BLaER1 treated with 17β-estradiol and CSF1 and Interleukin-3, amounts not matched to agents 10 nM and 100 nM (cell line): Measurements from ENCODE around the gene CALHM6.
A peak's percentile ranks its signal among the peaks of the same experiment; 100 is the strongest.

Source experiments
- H3K27ac ChIP-seq, 11 experiments: shearing (Covaris generic); formaldehyde crosslinking; 2 replicates each; pipeline ENCODE4 v1.8.1; 2022
- H3K27me3 ChIP-seq, 11 experiments: shearing (Covaris generic); formaldehyde crosslinking; 2 replicates each; pipeline ENCODE4 v1.8.1; 2022
- H3K36me3 ChIP-seq, 11 experiments: shearing (Covaris generic); formaldehyde crosslinking; 2 replicates each; pipeline ENCODE4 v1.8.1; 2022
- H3K4me1 ChIP-seq, 10 experiments: shearing (Covaris generic); formaldehyde crosslinking; 2 replicates each; pipeline ENCODE4 v1.8.1; 2022
- H3K4me2 ChIP-seq, 11 experiments: shearing (Covaris generic); formaldehyde crosslinking; 2 replicates each; pipeline ENCODE4 v1.8.1; 2022
- H3K4me3 ChIP-seq, 10 experiments: shearing (Covaris generic); formaldehyde crosslinking; 2 replicates each; pipeline ENCODE4 v1.8.1; 2022
- H3K9ac ChIP-seq, 11 experiments: shearing (Covaris generic); formaldehyde crosslinking; 2 replicates each; pipeline ENCODE4 v1.8.1; 2022
- H3K9me3 ChIP-seq, 11 experiments: shearing (Covaris generic); formaldehyde crosslinking; replicated peaks in 1 of 11; 2 replicates each; pipeline ENCODE4 v1.8.1; 2022
- H4K20me1 ChIP-seq, 11 experiments: shearing (Covaris generic); formaldehyde crosslinking; 2 replicates each; pipeline ENCODE4 v1.8.1; 2022
- Cebpa-rat ChIP-seq, 11 experiments: shearing (Covaris generic); IDR thresholded peaks; 2 replicates each; pipeline ENCODE4 v1.8.1; 2022

The CALHM6 gene

GRCh38 chr6:116461331-116461931 is at the start of gene CALHM6:
Gene CALHM6 (plus strand): TSS chr6:116461375. CDS start chr6:116461930, 555 bp downstream.
- Histone ChIP-seq H3K4me3 (peak within 1 kb of the TSS; percentile 36 to 62 (median 50)), H3K36me3 (no peaks in the 10 kb centered on the region), H3K4me2 (peak within 1 kb of the TSS; percentile 57 to 96 (median 78)), H3K9ac (peak within 1 kb of the TSS; percentile 34 to 63 (median 53); a peak in 21 of 22 replicates), H3K27ac (peak within 1 kb of the TSS in 8 of 11 experiments; percentile 21 to 61 (median 48); a peak in 11 of 22 replicates), H3K4me1 (peaks cover 8 to 87% (median 28%) of the 10 kb centered on the region in 10 experiments; a peak in 19 of 20 replicates), H4K20me1 (no peaks in the 10 kb centered on the region), H3K9me3 (peaks cover 0 to 16% (median 11%) of the 10 kb centered on the region in 11 experiments; a peak in 19 of 22 replicates), H3K27me3 (peaks cover 7 to 35% (median 25%) of the 10 kb centered on the region in 11 experiments; a peak in 21 of 22 replicates)
- TF ChIP-seq Cebpa-rat (IDR thresholded peaks at IDR 0.05), result no peak

DNA sequence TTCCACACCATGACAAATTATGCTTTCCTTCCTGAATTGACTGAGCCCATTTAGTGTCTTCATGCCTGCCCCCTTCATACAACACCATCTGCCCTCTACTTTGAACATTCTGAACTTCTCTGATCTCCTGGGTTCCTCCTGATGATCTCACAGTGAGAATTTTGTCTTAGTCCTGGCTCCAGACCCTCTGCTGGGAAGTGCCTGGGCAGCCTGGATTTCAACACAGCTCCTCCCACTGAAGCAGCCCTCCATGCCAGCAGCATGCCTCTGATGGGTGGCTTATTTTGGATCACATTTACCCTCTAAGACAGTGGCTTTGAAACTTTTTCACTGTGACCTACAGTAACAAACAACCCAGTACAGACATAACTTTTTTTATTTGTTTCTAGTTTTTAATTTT is 48.9 kb upstream of the CALHM6 start:
- Histone ChIP-seq H3K36me3 (peaks cover 0 to 61% (median 0%) of the 10 kb centered on the region in 11 experiments; a peak in 6 of 22 replicates), H3K4me3 (no peak overlapping the region), H3K9me3 (no peaks in the 10 kb centered on the region), H3K27ac (peak overlapping the region in 2 of 11 experiments; percentile 6 to 21; a peak in 3 of 22 replicates), H3K27me3 (no peaks in the 10 kb centered on the region), H3K9ac (peak overlapping the region in 2 of 11 experiments; percentile 35 to 49; a peak in 1 of 22 replicates), H4K20me1 (peaks cover 0 to 98% (median 0%) of the 10 kb centered on the region in 11 experiments; a peak in 5 of 22 replicates), H3K4me2 (peak overlapping the region in 4 of 11 experiments; percentile 41 to 92 (median 84); a peak in 5 of 22 replicates), H3K4me1 (peaks cover 22 to 52% (median 29%) of the 10 kb centered on the region in 10 experiments)
- TF ChIP-seq Cebpa-rat (IDR thresholded peaks at IDR 0.05), result no peak

DNA sequence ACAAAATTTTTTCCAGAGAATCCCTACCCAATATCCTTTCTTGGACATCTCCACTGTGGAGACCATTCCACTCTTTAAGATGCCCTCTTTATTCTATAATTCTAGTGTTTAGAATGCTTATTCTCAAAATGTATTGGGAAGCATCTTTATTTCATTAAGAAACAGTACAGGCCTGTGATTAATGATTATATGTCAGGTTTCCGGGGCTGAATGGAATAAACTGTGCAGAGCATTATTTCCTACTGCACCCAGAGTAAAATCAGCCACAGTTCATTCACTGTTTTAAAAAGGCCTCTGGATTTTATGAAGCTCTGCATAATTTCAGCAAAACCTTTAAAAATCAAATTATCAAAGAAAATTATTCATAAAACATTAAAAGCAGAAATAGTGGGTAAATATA is 47.8 kb upstream of the CALHM6 start:
- Histone ChIP-seq H3K9ac (no peak overlapping the region), H3K4me2 (no peak overlapping the region), H3K27me3 (no peaks in the 10 kb centered on the region), H3K27ac (no peak overlapping the region), H4K20me1 (peaks cover 0 to 98% (median 0%) of the 10 kb centered on the region in 11 experiments; a peak in 5 of 22 replicates), H3K9me3 (0 out of 22 replicates have a peak, but pooled peaks cover 0 to 4% (median 0%) of the 10 kb centered on the region in 11 experiments), H3K4me1 (peaks cover 22 to 48% (median 29%) of the 10 kb centered on the region in 10 experiments), H3K36me3 (peaks cover 0 to 60% (median 0%) of the 10 kb centered on the region in 11 experiments; a peak in 6 of 22 replicates), H3K4me3 (no peak overlapping the region)
- TF ChIP-seq Cebpa-rat (IDR thresholded peaks at IDR 0.05), result no peak

DNA sequence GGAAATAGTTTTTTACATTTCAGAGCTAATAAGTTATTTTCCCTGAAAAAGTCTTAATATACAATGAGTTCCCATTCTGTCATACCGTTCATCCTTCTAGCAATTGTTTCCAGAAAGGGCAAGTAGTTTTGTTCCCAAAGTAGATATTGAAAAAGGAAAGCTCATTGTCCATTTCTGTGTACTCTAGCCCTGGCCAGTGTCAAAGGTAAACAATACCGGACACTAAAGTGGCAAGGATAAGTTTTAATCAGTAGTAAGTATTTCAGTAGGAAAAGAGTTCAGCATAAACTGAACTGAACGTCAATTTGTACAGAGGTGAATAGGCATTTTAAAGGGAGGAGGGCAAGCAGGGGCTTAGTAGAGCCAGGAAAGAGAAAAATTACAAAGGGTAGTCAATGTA is 43.5 kb upstream of the CALHM6 start:
- Histone ChIP-seq H3K27ac (no peak overlapping the region), H3K27me3 (no peaks in the 10 kb centered on the region), H3K9ac (no peak overlapping the region), H3K36me3 (peaks cover 0 to 75% (median 0%) of the 10 kb centered on the region in 11 experiments; a peak in 7 of 22 replicates), H3K4me3 (no peak overlapping the region), H3K9me3 (0 out of 22 replicates have a peak, but pooled peaks cover 0 to 4% (median 0%) of the 10 kb centered on the region in 11 experiments), H4K20me1 (peaks cover 0 to 98% (median 0%) of the 10 kb centered on the region in 11 experiments; a peak in 5 of 22 replicates), H3K4me1 (peaks cover 0 to 14% (median 0%) of the 10 kb centered on the region in 10 experiments; a peak in 3 of 20 replicates), H3K4me2 (no peak overlapping the region)
- no peak for TF ChIP-seq Cebpa-rat (IDR thresholded peaks at IDR 0.05)

- TF ChIP-seq Cebpa-rat (IDR thresholded peaks at IDR 0.05), result no peak
Measured at GRCh38 chr6:116419069-116419786, 41.9 kb upstream of the CALHM6 start.

DNA sequence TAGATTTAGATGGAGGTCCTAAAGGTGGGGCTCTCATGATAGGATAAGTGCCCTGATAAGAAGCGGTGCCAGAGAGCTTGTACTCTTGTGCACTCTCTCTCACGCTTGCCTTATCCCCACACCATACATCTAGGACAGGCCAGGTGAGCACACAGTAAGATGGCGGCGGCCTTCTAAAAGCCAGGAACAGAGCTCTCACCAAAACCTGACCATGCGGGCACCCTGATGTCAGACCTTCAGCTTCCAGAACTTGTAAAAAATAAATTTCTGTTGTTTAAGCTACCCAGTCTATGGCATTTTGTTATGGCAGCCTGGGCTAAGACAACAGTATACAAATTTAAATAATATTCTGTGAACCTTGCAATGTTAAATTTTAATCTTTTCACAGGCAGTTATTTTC is 40.8 kb upstream of the CALHM6 start:
- Histone ChIP-seq H3K4me1 (peaks cover 0 to 13% (median 0%) of the 10 kb centered on the region in 10 experiments; a peak in 2 of 20 replicates), H3K9ac (no peak overlapping the region), H3K27ac (no peak overlapping the region), H3K36me3 (peaks cover 0 to 71% (median 0%) of the 10 kb centered on the region in 11 experiments; a peak in 6 of 22 replicates), H3K9me3 (0 out of 22 replicates have a peak, but pooled peaks cover 0 to 4% (median 0%) of the 10 kb centered on the region in 11 experiments), H3K4me3 (no peak overlapping the region), H3K4me2 (no peak overlapping the region), H3K27me3 (no peaks in the 10 kb centered on the region), H4K20me1 (peaks cover 0 to 98% (median 0%) of the 10 kb centered on the region in 11 experiments; a peak in 5 of 22 replicates)
- no peak for TF ChIP-seq Cebpa-rat (IDR thresholded peaks at IDR 0.05)

More at GRCh38 chr6:116419069-116419786, 41.9 kb upstream of the CALHM6 start:
- no peak overlapping the region for H3K9ac ChIP-seq
- 0 out of 22 replicates have a peak, but pooled peaks cover 0 to 4% (median 0%) of the 10 kb centered on the region in 11 experiments for H3K9me3 ChIP-seq
- H3K36me3 ChIP-seq, result peaks cover 0 to 71% (median 0%) of the 10 kb centered on the region in 11 experiments; a peak in 7 of 22 replicates
- no peaks in the 10 kb centered on the region for H3K27me3 ChIP-seq
- no peak overlapping the region for H3K4me3 ChIP-seq
- H3K4me2 ChIP-seq, result no peak overlapping the region
- H4K20me1 ChIP-seq, result peaks cover 0 to 98% (median 0%) of the 10 kb centered on the region in 11 experiments; a peak in 5 of 22 replicates
- no peak overlapping the region for H3K27ac ChIP-seq
- H3K4me1 ChIP-seq, result peaks cover 0 to 13% (median 0%) of the 10 kb centered on the region in 10 experiments; a peak in 2 of 20 replicates

- Histone ChIP-seq H3K4me3 (no peak overlapping the region), H3K4me2 (no peak overlapping the region), H3K27me3 (no peaks in the 10 kb centered on the region), H3K36me3 (peaks cover 0 to 70% (median 6%) of the 10 kb centered on the region in 11 experiments; a peak in 9 of 22 replicates), H3K27ac (no peak overlapping the region), H3K4me1 (peaks cover 0 to 13% (median 0%) of the 10 kb centered on the region in 10 experiments; a peak in 2 of 20 replicates), H3K9me3 (0 out of 22 replicates have a peak, but pooled peaks cover 0 to 4% (median 0%) of the 10 kb centered on the region in 11 experiments), H4K20me1 (peaks cover 0 to 93% (median 0%) of the 10 kb centered on the region in 11 experiments; a peak in 5 of 22 replicates), H3K9ac (no peak overlapping the region)
- TF ChIP-seq Cebpa-rat (IDR thresholded peaks at IDR 0.05), result no peak
Measured at GRCh38 chr6:116422238-116422637, 38.9 kb upstream of the CALHM6 start.

- H3K27ac ChIP-seq, result no peak overlapping the region
- TF ChIP-seq Cebpa-rat (IDR thresholded peaks at IDR 0.05), result no peak
- 0 out of 22 replicates have a peak, but pooled peaks cover 0 to under 1% (median 0%) of the 10 kb centered on the region in 11 experiments for H3K9me3 ChIP-seq
- peaks cover 0 to 11% (median 0%) of the 10 kb centered on the region in 10 experiments; a peak in 1 of 20 replicates for H3K4me1 ChIP-seq
- H3K36me3 ChIP-seq, result peaks cover 0 to 71% (median 14%) of the 10 kb centered on the region in 11 experiments; a peak in 11 of 22 replicates
- no peak overlapping the region for H3K4me2 ChIP-seq
- H3K9ac ChIP-seq, result no peak overlapping the region
- H3K4me3 ChIP-seq, result no peak overlapping the region
- H3K27me3 ChIP-seq, result no peaks in the 10 kb centered on the region
- peaks cover 0 to 79% (median 0%) of the 10 kb centered on the region in 11 experiments; a peak in 5 of 22 replicates for H4K20me1 ChIP-seq
Measured at GRCh38 chr6:116424001-116424400, 37.2 kb upstream of the CALHM6 start.
